GM19463 (cell line): ENCODE data around the gene INTS7.
"Not testable (repeated sequence)": the region's sequence is repeated elsewhere in the genome, so short reads cannot be mapped to it uniquely, and the experiment has no call there.

ENCODE experiments used
- ATAC-seq: cut with Tn5 transposase; IDR thresholded peaks from one replicate; pipeline ENCODE4 v1.9.1; 2021; ENCODE audit warnings: mild to moderate bottlenecking, moderate library complexity; ENCODE audit not compliant: unreplicated experiment

Gene INTS7

GRCh38 chr1:211938561-211938997 lies 96.8 kb downstream of the INTS7 start:
- ATAC-seq, result no peak

GRCh38 chr1:211937422-211937821 lies 97.9 kb downstream of the INTS7 start:
- ATAC-seq, result not testable (repeated sequence)

GRCh38 chr1:211935448-211935970 lies 99.8 kb downstream of the INTS7 start:
- peak; percentile 72 for ATAC-seq

DNA sequence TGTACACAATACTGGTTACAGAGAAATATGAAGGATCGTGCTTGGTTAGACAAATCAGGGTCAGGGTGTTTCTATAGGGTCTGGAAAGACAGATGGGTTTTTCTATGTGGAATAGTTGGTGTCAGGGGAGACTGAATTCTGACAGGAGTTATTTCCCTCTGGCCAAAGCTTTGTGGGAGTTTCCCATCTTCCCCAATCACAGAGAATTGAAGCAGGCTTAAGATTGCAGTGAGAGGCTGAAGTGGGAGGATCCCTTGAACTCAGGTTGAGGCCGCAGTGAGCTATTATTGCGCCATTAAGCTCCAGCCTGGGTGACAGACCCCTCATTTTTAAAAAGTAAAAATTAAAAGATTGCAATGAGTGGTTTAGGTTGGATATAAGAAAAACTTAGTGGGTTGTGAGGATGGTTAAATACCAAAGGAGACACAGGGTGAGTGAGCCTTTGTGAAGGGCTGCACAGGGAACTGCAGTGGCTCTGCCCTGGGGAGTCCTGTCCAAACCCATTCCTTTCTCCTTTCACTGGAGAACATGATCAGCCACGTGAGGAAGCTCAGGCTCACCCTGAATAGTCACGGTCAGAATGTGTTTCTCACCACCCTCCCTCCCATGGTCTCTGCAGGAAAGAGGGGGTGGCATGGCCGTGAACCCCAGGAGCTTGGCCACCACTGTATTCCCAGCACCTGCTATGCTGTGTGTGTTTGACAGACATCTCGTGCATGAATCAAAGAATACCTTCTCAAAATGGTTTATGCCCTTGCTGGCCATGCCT lies 101.2 kb downstream of the INTS7 start:
- ATAC-seq, result no peak

DNA sequence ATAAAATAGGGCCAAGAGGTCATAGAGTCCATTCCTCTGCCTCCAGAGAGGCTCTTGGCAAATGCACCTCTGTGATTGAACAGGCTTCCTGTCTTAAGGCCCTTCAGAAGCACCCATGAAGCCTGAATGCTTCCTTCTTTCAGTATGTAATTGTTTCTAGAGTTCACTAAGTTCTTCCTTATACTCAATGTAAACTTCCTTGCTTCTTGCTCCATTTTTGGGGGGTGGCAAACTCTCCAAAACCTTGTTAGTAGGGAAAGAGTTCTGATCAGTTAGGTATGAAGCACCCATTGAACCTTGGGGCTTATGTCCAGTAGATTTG lies 102.5 kb downstream of the INTS7 start:
- ATAC-seq, result no peak

DNA sequence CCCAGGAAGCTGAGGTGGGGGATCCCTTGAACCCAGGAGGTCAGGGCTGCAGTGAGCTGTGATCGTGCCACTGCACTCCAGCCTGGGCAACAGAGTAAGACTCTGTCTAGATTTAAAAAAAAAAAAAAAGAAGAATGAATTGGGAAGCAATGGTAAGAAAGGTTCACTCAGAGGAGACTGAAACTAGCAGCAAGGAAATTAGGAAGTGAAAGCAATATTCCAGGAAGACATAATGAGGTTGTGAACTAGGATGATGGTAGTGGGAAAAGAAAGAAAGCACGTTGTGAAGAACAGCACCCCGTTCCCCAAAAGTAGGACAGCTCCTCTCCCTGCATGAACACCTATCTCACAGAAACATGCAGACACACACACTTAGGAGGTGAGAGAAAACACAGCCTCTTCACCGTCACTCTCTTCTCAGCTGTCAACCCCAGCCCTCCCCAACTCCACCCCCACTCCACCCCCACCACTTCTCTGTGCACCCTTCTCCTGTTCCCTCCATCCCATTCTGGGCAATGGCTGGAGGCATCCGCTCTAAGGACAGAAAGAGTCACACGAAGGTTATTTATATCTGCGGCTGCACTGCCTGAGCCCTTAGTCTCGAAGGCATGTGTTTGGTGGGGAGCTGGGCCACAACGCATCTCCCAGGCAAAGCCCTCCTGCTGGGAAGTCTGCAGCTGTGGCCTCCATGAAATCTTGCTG lies 103.0 kb downstream of the INTS7 start:
- ATAC-seq, result no peak

DNA sequence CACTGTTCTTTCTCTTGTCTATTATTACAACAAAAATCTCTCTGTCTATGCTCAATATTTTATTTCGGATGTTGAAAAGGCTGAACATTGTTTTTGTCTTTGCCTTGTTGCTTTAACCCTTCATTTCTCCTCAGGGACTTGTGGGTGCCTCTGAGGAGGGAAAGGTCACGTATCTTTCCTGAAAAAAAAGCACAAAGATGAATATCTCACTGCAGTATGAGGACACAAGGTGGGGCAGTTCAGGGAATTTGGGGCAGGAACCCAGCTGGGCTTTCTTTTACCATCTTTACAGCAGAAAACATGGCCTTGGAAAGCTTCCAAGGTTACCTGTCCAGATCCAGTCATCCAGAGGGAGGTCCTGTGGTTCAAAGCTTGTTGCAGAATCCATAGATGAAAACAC lies 105.7 kb downstream of the INTS7 start:
- no peak for ATAC-seq

- no peak for ATAC-seq
These were observed 106.2 kb downstream of the INTS7 start for GRCh38 chr1:211928993-211929637.

DNA sequence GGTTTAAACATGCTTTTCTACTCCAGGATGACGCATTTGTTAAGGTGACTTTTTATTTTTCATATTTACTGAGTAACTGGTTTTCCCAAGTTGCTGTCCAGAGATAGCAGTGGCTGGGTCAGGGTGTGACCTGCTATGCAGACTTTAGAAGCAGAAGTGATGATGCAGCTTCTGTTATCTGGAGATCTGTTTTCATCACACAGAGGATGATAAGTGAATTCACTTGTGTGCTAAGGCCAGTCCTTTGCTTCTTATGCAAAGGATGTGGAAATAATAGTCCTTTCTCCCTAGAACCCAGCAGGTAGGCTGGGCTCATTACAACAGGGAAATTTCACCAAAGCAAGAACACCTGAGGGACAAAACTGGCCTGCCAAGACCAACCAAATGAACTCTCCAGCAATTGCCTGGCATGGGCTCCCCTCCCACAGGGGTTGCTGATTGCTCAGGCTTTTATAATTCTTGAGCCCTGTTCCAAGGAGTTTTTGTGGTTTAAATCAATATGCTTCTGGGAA lies 107.0 kb downstream of the INTS7 start:
- ATAC-seq, result no peak

GRCh38 chr1:211925016-211925415 lies 110.3 kb downstream of the INTS7 start:
- ATAC-seq, result peak; percentile 45

GRCh38 chr1:211924256-211924655 lies 111.1 kb downstream of the INTS7 start:
- no peak for ATAC-seq

GRCh38 chr1:211923095-211923494 lies 112.3 kb downstream of the INTS7 start:
- no peak for ATAC-seq

GRCh38 chr1:211921579-211922095 lies 113.7 kb downstream of the INTS7 start:
- ATAC-seq, result no peak

DNA sequence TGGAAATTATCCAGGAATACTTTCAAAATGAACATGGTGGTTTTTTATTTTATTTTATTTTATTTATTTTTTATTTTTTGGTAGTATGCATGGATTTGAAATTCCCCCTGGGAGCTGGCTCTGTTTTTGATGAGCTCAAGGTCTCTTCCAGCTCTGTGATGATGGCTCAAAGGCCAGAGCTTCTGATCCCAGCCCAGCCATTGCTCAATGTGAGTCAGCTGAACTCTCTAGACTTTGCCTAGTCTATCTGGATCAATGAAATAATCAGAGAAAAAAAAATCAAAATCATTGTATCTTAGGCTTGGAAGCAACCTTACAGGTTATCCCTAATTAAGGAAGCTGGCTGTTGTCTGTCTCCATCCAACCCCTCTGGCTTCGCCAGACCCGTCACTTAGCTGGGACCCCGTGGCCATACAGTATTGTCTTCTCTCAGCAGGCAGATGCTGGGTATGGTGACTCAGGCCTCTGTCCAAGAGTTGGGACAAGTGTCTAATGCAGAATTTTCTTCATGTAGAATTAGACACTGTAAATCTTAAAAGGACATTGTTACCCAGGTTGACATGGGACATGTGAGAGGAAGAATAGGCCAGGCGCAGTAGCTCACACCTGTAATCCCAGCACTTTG lies 114.6 kb downstream of the INTS7 start:
- no peak for ATAC-seq

GRCh38 chr1:211920141-211920572 lies 115.2 kb downstream of the INTS7 start:
- no peak for ATAC-seq

DNA sequence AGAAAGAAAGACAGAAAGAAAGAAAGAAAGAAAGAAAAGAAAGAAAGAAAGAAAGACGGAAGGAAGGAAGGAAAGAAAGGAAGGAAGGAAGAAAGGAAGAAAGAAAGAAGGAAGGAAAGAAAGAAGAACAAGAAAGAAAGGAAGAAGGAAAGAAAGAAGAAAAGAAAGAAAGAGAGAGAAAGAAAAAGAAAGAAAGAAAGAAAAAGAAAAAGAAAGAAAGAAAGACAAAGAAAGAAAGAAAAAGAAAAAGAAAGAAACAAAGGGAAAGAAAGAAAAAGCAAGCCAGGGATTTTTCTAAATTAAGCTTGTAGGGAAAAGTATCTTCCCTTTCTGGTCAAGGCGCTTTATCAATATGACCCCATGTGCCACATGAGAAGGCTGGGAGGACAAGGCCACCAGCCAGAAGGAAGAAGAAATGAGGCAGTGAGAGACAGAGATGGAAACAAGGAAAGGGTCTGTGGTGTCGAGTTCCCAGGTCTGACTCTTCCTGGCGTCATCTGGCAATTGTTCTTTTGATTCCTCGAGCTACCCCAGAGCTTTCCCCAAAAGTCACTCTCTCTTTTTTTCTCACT lies 116.4 kb downstream of the INTS7 start:
- no peak for ATAC-seq

- ATAC-seq, result not testable (repeated sequence)
These were observed 118.9 kb downstream of the INTS7 start for GRCh38 chr1:211916458-211916857.

DNA sequence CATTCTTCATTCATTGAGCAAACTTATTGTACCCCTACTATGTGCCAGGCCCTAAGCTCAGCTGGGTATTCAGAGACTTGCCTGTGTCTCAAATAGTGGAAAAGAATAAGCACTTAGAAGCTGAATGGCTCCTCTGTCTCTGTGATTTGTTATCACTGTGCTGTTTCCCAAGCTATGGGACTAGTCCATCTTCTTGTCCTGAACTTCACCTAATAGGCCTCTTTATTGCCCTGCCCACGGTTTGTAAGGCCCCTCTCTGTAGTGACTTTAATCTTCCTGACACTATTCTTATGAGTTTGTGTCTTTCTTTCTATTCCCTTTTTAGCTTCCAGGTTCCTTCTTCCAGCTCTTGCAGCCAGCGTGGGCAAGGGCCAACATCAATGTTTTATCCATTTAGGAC lies 119.4 kb downstream of the INTS7 start:
- no peak for ATAC-seq

DNA sequence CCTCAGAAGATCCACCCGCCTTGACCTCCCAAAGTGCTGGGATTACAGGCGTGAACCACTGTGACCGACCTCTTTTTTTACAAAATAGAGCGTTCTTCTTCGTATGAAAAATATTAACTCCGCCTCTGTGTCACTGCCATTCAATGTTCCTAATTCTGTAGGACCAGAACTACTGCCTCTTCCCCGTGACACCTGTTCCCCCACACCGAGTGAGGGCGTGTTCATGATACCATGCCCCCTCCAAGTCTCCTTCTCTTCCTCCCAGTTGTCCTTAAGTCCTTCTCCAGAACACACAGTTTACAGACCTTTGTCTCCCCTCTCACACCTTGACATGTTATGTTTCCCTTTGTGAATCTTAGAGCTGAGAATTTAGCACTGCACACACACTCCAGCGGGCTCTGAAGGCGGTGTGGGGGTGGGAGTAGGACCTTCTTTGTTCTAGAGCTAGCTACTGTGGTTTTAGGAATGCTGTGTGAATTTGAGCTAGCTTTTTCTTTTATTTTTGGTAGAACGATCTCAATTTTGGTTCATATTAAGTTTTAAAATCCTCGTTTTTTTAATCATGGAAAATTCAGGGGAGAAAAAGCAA lies 122.4 kb downstream of the INTS7 start:
- no peak for ATAC-seq

DNA sequence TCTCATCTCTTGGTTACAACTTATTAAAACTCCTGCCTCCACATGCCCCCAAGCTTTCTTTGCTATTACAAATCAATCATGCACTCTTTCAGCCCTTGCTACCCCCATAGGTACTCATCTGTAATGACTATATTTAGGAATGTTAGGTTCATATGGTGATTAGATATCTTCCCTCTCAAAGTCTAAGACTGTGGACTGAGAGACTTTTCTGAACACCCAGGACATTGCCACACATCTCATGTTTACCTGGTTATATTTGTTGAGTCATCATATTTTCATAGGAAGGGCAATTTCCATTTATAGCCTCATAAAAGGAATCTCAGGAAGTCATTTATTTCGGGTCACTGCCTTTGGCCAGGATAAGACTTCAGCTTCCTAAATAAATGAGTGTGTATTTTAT lies 123.3 kb downstream of the INTS7 start:
- ATAC-seq, result no peak
